HG02973 (cell line): ENCODE results near the gene ORC2.
"Not testable (repeated sequence)": the region's sequence is repeated elsewhere in the genome, so short reads cannot be mapped to it uniquely, and the experiment has no call there.

ENCODE experiments used
- ATAC-seq: cut with Tn5 transposase; IDR thresholded peaks from one replicate; pipeline ENCODE4 v1.9.1; 2021; ENCODE audit warnings: moderate library complexity; ENCODE audit not compliant: unreplicated experiment

ORC2 gene

GRCh38 chr2:200963124-200963917 is at the start of gene ORC2:
ORC2 (minus strand) TSS chr2:200963660; CDS start chr2:200958123, 5,537 bp downstream.
- peak; percentile 90 for ATAC-seq

GRCh38 chr2:201008296-201008829 is 44.9 kb upstream of the ORC2 start:
- ATAC-seq, result no peak

GRCh38 chr2:201007584-201007998 is 44.1 kb upstream of the ORC2 start:
- no peak for ATAC-seq

- ATAC-seq, result no peak
Observed at GRCh38 chr2:201006704-201007103, 43.2 kb upstream of the ORC2 start.

- no peak for ATAC-seq
Observed at GRCh38 chr2:201004370-201004769, 40.9 kb upstream of the ORC2 start.

- no peak for ATAC-seq
Observed at GRCh38 chr2:200993097-200993496, 29.6 kb upstream of the ORC2 start.

GRCh38 chr2:200987137-200987536 is 23.7 kb upstream of the ORC2 start:
- no peak for ATAC-seq

- no peak for ATAC-seq
Observed at GRCh38 chr2:200985799-200986198, 22.3 kb upstream of the ORC2 start.

- ATAC-seq, result no peak
Observed at GRCh38 chr2:200976710-200977109, 13.2 kb upstream of the ORC2 start.

GRCh38 chr2:200975672-200976071 is 12.2 kb upstream of the ORC2 start:
- ATAC-seq, result no peak

GRCh38 chr2:200970057-200970456 is 6.6 kb upstream of the ORC2 start:
- ATAC-seq, result not testable (repeated sequence)

GRCh38 chr2:200968735-200969134 is 5.3 kb upstream of the ORC2 start:
- ATAC-seq, result no peak

- no peak for ATAC-seq
Observed at GRCh38 chr2:200968162-200968561, 4.7 kb upstream of the ORC2 start.

GRCh38 chr2:200966770-200967169 is 3.3 kb upstream of the ORC2 start:
- no peak for ATAC-seq

GRCh38 chr2:200964498-200964897 is 1.0 kb upstream of the ORC2 start:
- no peak for ATAC-seq

- ATAC-seq, result not testable (repeated sequence)
Observed at GRCh38 chr2:200963918-200964252, 425 bp upstream of the ORC2 start.

GRCh38 chr2:200962811-200963123 is 693 bp downstream of the ORC2 start:
- ATAC-seq, result peak; percentile 10

GRCh38 chr2:200961674-200962073 is 1.8 kb downstream of the ORC2 start:
- ATAC-seq, result no peak

GRCh38 chr2:200950378-200950777 is 13.1 kb downstream of the ORC2 start:
- no peak for ATAC-seq

- ATAC-seq, result no peak
Observed at GRCh38 chr2:200945395-200945729, 18.1 kb downstream of the ORC2 start.

- no peak for ATAC-seq
Observed at GRCh38 chr2:200944467-200945394, 18.7 kb downstream of the ORC2 start.

GRCh38 chr2:200943527-200944105 is 19.8 kb downstream of the ORC2 start:
- ATAC-seq, result no peak
